Suprapubic skin (tissue), 3 donors: ENCODE measurements around the gene CASP3.

ENCODE experiments used
- EP300 ChIP-seq: sonication (generic); formaldehyde crosslinking; IDR thresholded peaks from one replicate; pipeline ENCODE4 v1.6.1; 2017; ENCODE audit warnings: antibody characterized with exemption
- TF ChIP-seq, protein P1 (sequence below), 2 donors: fragments of 200-600 bp in 1 of 2; fragments of 450-650 bp in 1 of 2; sonication (generic) in 1 of 2; IDR thresholded peaks; one replicate each; pipeline ENCODE4 v1.5.1; 2016 to 2019; ENCODE audit warnings: antibody characterized with exemption in 2 of 2, mild to moderate bottlenecking in 1 of 2, moderate library complexity in 1 of 2

DNA sequence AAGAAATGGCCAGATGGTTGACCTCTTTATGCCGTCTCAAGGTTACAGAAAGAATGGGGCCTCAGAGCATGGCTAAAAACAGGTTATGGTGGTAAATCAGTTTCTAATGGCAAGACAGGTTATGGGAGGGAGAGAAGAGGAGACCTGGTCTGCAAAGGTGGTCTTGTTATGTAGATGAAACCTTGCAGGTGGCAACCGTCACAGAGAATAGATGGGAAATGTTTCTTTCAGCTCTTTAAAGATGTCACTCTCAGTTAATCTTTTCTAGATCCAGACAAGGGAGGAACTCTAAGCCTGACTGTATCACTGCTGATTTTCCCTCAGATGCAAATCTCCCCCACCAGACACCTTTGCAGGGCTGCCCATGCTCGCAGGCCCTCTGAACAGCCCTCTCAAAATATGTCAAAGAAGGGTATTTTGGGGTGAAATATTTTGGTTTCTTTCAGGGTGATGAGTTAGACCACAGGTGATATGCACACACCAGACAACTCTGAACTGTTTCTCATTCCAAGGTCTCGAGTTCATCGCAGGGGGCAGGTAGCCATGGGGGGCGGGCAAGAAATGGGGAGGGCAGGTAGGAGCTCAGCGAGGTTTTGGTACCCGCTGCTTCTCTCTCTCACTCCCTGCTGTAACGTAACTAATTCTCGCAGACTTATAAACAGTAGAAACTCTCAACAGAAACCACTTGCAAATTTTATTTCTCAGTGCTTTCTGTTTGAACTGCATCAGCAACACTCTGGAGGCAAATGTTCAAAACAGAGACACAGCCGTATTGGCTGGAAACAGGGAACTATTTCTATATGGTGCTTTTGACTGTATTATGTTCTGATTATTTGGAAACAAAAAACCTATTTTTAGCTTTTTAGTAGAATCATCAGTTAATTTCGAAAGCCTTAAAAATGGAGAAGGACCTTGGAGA is 32.4 kb downstream of the CASP3 start:
- no peak for TF ChIP-seq EP300
- TF ChIP-seq, protein P1, sequence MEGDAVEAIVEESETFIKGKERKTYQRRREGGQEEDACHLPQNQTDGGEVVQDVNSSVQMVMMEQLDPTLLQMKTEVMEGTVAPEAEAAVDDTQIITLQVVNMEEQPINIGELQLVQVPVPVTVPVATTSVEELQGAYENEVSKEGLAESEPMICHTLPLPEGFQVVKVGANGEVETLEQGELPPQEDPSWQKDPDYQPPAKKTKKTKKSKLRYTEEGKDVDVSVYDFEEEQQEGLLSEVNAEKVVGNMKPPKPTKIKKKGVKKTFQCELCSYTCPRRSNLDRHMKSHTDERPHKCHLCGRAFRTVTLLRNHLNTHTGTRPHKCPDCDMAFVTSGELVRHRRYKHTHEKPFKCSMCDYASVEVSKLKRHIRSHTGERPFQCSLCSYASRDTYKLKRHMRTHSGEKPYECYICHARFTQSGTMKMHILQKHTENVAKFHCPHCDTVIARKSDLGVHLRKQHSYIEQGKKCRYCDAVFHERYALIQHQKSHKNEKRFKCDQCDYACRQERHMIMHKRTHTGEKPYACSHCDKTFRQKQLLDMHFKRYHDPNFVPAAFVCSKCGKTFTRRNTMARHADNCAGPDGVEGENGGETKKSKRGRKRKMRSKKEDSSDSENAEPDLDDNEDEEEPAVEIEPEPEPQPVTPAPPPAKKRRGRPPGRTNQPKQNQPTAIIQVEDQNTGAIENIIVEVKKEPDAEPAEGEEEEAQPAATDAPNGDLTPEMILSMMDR (IDR thresholded peaks at IDR 0.05): no peak
